Fibroblast of lung (primary cell): ENCODE results near the gene HIPK3. TPM values are rescaled to one million over a fixed set of nuclear protein-coding genes. Genes with fewer than 3 reads are reported as not detected.
"Not testable (repeated sequence)": the region's sequence is repeated elsewhere in the genome, so short reads cannot be mapped to it uniquely, and the experiment has no call there.

ENCODE experiments used
- DNase-seq, 2 donors: peaks; one replicate each; pipeline versions ENCODE4 v3.0.0 to v3.0.0-alpha.2; 2010; ENCODE audit warnings: low read depth in 2 of 2
- H2AFZ ChIP-seq: 2 replicates; pipeline ENCODE4 v1.5.1; 2012; ENCODE audit warnings: low read length, control low read depth, inconsistent platforms
- H3K27ac ChIP-seq: 2 replicates; pipeline ENCODE4 v1.5.1; 2011; ENCODE audit warnings: low read length, control low read depth; ENCODE audit not compliant: insufficient read depth
- H3K27me3 ChIP-seq: 2 replicates; pipeline ENCODE4 v1.5.1; 2011; ENCODE audit warnings: mild to moderate bottlenecking, low read length; ENCODE audit not compliant: control insufficient read depth, insufficient read depth
- H3K36me3 ChIP-seq: 2 replicates; pipeline ENCODE4 v1.5.1; 2011; ENCODE audit warnings: low read length; ENCODE audit not compliant: control insufficient read depth, insufficient read depth
- H3K4me1 ChIP-seq: 2 replicates; pipeline ENCODE4 v1.5.1; 2011; ENCODE audit warnings: low read length; ENCODE audit not compliant: control insufficient read depth, insufficient read depth; ENCODE audit errors: extremely low read depth
- H3K4me2 ChIP-seq: 2 replicates; pipeline ENCODE4 v1.5.1; 2011; ENCODE audit warnings: low read length, control low read depth; ENCODE audit not compliant: insufficient read depth; ENCODE audit errors: extremely low read depth
- H3K4me3 ChIP-seq, 4 experiments: fragments of 200-600 bp in 1 of 4; sonication (generic) in 1 of 4; replicated peaks in 1 of 4; 2 replicates each; pipeline ENCODE4 v1.5.1; 2011 to 2016; ENCODE audit warnings: low read length in 4 of 4, low read depth in 3 of 4, mild to moderate bottlenecking in 3 of 4, control low read depth in 2 of 4, inconsistent platforms in 1 of 4, mixed read lengths in 1 of 4; ENCODE audit not compliant: insufficient read depth in 1 of 4; ENCODE audit errors: control extremely low read depth in 1 of 4
- H3K79me2 ChIP-seq: 2 replicates; pipeline ENCODE4 v1.5.1; 2012; ENCODE audit warnings: mild to moderate bottlenecking, low read length, inconsistent platforms; ENCODE audit not compliant: control insufficient read depth, insufficient read depth
- H3K9ac ChIP-seq: 2 replicates; pipeline ENCODE4 v1.5.1; 2011; ENCODE audit warnings: mild to moderate bottlenecking, low read length, control low read depth; ENCODE audit not compliant: insufficient read depth
- H3K9me3 ChIP-seq: 2 replicates; pipeline ENCODE4 v1.5.1; 2012; ENCODE audit warnings: low read depth, low read length; ENCODE audit not compliant: control insufficient read depth, insufficient read depth
- H4K20me1 ChIP-seq: 2 replicates; pipeline ENCODE4 v1.5.1; 2011; ENCODE audit warnings: low read length; ENCODE audit not compliant: control insufficient read depth, insufficient read depth; ENCODE audit errors: extremely low read depth
- CTCF ChIP-seq, 2 donors: IDR thresholded peaks in 1 of 2; conservative IDR thresholded peaks in 1 of 2; 1 replicate in 1 of 2; 2 replicates in 1 of 2; pipeline ENCODE4 v1.5.1; 2011 to 2012; ENCODE audit warnings: low read length in 2 of 2, control low read depth in 1 of 2, inconsistent platforms in 1 of 2, low read depth in 1 of 2, mild to moderate bottlenecking in 1 of 2
- EZH2 ChIP-seq: IDR thresholded peaks from 2 replicates; pipeline ENCODE4 v1.5.1; 2012; ENCODE audit warnings: low read length, control low read depth, mild to moderate bottlenecking; ENCODE audit errors: missing control alignments
- polyA plus RNA-seq, 2 donors: library from polyadenylated mRNA; depleted of rRNA in 1 of 2; stranded (reverse) in 1 of 2; unstranded in 1 of 2; fragments of >200 nt; gene quantifications; 2 replicates each; pipeline ENCODE4 v1.2.1, GENCODE V29; 2011 to 2012; ENCODE audit warnings: missing spikeins in 1 of 2
- total RNA-seq: library from RNA; depleted of rRNA; stranded (reverse); fragments of >200 nt; gene quantifications from 2 replicates; pipeline ENCODE4 v1.2.1, GENCODE V29; 2014

Gene HIPK3
- total and polyA plus RNA-seq, 2 donors (not counting 1 experiment from before 2014, with no cell fraction given) = 24.5 to 89.8 TPM

GRCh38 chr11:33366918-33367317 is 109.7 kb downstream of the HIPK3 start:
- no peaks in the 10 kb centered on the region for H3K9me3 ChIP-seq
- TF ChIP-seq CTCF (conservative IDR thresholded peaks at IDR 0.05 in 1 of 2, IDR thresholded peaks at IDR 0.05 in 1 of 2; ENCODE audit: low read depth in 1 of 2, low read length in 2 of 2) = no peak
- TF ChIP-seq EZH2 = no peak
- H3K4me3 ChIP-seq = no peak overlapping the region
- DNase-seq = no peak
- no peaks in the 10 kb centered on the region for H3K27me3 ChIP-seq
- no peak overlapping the region for H3K27ac ChIP-seq
- no peak overlapping the region for H2AFZ ChIP-seq
- H3K4me1 ChIP-seq = no peaks in the 10 kb centered on the region
- H4K20me1 ChIP-seq = no peaks in the 10 kb centered on the region
- no peak overlapping the region for H3K4me2 ChIP-seq
- H3K79me2 ChIP-seq = no peaks in the 10 kb centered on the region
- no peak overlapping the region for H3K9ac ChIP-seq
- no peaks in the 10 kb centered on the region for H3K36me3 ChIP-seq

DNA sequence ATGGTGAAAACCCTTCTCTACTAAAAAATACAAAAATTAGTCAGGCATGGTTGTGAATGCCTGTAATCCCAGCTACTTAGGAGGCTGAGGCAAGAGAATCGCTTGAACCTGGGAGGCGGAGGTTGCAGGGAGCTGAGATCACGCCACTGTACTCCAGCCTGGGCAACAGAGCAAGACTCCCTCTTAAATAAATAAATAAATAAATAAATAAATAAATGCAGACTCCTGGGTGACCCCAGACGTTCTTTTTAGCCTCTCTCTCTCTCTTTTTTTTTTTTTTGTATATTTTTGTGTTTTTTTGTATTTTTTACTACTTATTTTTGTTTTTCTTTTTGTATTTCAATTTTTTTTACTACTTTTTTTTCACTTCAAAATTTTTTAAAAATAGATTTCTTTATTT is 111.3 kb downstream of the HIPK3 start:
- DNase-seq, H3K79me2 ChIP-seq, H3K36me3 ChIP-seq, H4K20me1 ChIP-seq, H3K9ac ChIP-seq, H3K4me2 ChIP-seq, H3K9me3 ChIP-seq, H3K4me3 ChIP-seq, H3K27ac ChIP-seq, H3K27me3 ChIP-seq, H2AFZ ChIP-seq, H3K4me1 ChIP-seq: not testable (repeated sequence)

- no peak for DNase-seq
- H3K79me2 ChIP-seq = no peaks in the 10 kb centered on the region
- H3K4me1 ChIP-seq = peaks cover 2% of the 10 kb centered on the region
- no peak overlapping the region for H3K27ac ChIP-seq
- H3K36me3 ChIP-seq = no peaks in the 10 kb centered on the region
- H3K27me3 ChIP-seq = no peaks in the 10 kb centered on the region
- no peak overlapping the region for H3K9ac ChIP-seq
- H3K4me3 ChIP-seq = no peak overlapping the region
- no peak overlapping the region for H2AFZ ChIP-seq
- H3K9me3 ChIP-seq = no peaks in the 10 kb centered on the region
- no peak overlapping the region for H3K4me2 ChIP-seq
- TF ChIP-seq EZH2 = no peak
- no peak for TF ChIP-seq CTCF (conservative IDR thresholded peaks at IDR 0.05 in 1 of 2, IDR thresholded peaks at IDR 0.05 in 1 of 2; ENCODE audit: low read depth in 1 of 2, low read length in 2 of 2)
- H4K20me1 ChIP-seq = no peaks in the 10 kb centered on the region
These were observed 111.8 kb downstream of the HIPK3 start for GRCh38 chr11:33368931-33369330.

GRCh38 chr11:33373636-33374035 is 116.5 kb downstream of the HIPK3 start:
- Histone ChIP-seq H3K4me2 (no peak overlapping the region), H3K4me3 (no peak overlapping the region), H3K4me1 (peaks cover 2% of the 10 kb centered on the region), H3K79me2 (no peaks in the 10 kb centered on the region), H3K9me3 (no peaks in the 10 kb centered on the region), H3K27ac (no peak overlapping the region), H3K9ac (no peak overlapping the region), H4K20me1 (no peaks in the 10 kb centered on the region), H2AFZ (no peak overlapping the region), H3K27me3 (peaks cover 4% of the 10 kb centered on the region), H3K36me3 (no peaks in the 10 kb centered on the region)
- no peak for TF ChIP-seq CTCF (conservative IDR thresholded peaks at IDR 0.05 in 1 of 2, IDR thresholded peaks at IDR 0.05 in 1 of 2; ENCODE audit: low read depth in 1 of 2, low read length in 2 of 2)
- TF ChIP-seq EZH2 = no peak
- peak in 1 of 2 donors; percentile 29 for DNase-seq
